HG03439 (cell line): Measurements from ENCODE around the gene FAS.
"Not testable (repeated sequence)": the region's sequence is repeated elsewhere in the genome, so short reads cannot be mapped to it uniquely, and the experiment has no call there.

ENCODE experiments used
- ATAC-seq: cut with Tn5 transposase; IDR thresholded peaks from one replicate; pipeline ENCODE4 v1.9.1; 2021; ENCODE audit warnings: mild to moderate bottlenecking, moderate library complexity; ENCODE audit not compliant: unreplicated experiment

FAS gene

DNA sequence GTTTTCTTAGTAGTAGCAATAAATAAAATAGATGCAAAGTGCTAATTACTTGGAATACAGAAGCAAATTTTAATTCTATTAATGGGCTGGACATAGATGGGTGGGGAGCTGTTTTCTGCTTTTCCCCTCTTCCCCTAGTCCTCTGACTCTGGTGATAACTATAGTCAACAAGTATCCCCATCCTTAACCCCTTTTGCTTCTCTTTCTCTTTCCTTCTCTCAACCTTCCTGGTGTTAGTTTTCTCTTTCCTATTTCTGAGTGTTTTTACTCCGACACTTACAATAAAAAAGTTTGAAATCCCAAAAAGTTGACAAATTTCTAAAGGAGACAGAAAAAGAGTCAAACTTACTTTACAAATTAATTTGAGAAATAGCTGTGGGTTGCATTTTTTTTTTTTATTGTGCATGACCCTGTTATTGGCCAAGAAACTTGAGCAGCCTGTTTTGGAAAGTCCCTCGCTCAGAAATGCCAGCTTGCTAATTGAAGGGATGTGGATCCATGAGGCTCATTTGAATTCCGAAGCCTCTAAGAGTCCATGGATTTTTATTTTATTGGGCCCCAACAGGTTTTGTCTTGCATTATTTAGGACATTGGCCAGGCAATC lies 2.4 kb downstream of the FAS start:
- ATAC-seq, result no peak

DNA sequence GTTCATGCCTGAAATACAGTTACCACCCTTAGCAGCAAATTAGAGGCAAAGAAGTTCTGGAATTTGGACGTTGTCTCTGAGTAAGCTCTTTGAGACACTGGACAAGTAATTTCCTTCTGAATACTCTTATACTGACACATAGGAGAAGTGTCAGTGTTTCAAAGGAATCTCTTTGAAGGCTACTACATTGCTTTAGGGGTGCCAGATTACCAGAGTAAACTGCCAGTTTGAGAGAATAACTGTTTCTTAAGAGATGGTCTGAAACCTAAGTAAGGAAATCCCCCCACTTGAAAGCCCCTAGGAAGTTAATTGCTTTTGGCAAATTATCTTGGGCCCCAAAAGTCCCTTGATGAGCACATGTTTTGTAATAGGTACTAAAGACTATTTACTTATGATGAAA lies 3.4 kb downstream of the FAS start:
- no peak for ATAC-seq

DNA sequence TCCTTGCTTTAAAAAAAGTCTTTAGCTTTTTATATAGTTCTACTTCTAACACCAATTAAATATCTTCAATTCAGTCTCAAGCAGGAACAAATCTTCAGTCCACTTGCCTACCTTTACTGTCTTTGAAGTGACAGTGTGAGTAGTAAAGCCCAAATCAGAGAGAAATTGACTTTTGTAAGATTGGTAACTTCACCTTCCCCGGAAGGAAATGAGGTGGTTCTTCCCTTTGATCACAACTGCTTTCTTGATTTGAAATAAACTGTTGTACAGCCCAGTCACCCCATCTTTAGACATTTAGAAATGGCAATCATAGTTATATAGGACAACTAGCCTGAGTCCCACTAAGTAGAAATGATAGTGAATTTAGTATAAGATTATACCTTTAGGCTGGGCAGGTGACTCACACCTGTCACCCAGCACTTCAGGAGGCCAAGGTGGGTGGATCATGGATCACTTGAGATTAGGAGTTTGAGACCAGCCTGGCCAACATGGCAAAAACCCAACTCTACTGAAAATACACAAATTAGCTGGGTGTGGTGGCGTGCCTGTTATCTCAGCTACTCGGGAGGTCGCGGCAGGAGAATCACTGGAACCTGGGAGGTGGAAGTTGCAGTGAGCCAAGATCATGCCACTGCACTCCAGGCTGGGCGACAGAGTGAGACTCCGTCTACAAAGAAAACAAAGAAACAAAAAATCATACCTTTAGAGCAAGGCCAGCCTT lies 4.7 kb downstream of the FAS start:
- no peak for ATAC-seq

DNA sequence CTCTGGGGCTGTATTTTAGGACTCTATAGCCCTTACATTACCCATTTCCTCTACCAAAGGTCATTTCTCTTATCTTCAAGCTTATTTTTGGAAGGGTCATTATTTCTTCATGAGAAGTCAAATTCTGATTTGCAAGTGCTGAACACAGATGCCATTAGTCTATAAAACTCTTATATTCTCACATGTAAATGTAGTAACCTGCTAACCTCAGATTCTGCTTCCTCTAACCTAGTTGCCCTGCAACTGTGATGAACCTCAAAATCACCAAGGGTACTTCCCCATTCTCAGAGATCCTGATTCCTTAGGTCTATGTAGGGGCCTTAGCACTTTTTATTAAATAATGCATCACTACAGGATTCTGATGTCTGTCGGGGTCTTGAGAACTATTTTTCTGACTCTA lies 6.3 kb downstream of the FAS start:
- peak; percentile 34 for ATAC-seq

DNA sequence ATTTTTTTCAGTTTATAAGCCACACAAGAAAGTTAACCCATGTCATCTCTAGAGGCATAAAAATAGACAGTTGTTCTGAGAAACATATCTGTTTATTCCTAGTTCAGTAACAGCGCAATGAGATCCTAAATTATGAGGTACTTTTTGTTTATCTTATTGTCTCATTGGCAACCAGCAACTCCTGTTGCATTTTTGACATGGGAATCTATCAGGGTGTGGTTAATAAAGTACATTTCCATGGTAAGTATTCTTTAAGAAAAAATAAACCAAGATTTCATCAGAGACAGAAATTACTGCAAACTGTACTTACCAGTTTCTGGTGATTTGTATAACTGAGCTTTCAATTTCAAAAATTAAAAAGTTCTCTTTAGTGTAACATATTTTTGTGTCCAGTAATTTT lies 9.0 kb downstream of the FAS start:
- ATAC-seq, result no peak

DNA sequence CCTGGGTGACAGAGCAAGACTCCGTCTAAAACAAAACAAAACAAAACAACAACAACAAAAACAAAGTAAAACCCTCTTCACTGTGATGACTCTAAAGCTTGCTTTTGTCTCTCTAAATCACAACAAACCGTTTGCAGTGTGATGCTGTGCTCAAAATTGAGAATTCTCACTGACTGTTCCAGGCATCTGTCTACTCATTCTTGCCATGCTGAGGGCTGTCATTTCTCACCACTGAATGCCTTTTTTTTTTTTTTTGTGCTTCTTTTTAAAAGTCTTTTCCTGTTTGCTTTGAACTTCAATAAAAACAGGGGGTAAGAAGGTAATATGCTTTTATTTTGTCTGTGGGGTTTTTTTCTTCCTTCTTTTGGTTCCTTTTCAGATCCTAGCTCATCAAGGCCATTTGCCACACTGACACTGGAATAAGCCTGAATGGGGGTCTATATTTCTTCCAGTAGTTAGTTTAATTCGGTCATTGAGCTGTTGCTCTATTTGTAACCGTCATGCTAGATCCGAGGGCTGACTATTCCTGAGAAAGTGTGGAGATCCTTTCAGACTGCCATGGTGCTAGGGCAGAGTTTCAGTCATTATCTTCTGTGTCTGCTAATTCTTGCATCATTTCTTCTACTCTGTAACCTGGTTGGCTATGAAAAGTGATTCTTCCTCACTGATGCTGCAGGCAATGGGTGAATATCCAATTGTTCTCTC lies 10.6 kb downstream of the FAS start:
- ATAC-seq, result no peak

DNA sequence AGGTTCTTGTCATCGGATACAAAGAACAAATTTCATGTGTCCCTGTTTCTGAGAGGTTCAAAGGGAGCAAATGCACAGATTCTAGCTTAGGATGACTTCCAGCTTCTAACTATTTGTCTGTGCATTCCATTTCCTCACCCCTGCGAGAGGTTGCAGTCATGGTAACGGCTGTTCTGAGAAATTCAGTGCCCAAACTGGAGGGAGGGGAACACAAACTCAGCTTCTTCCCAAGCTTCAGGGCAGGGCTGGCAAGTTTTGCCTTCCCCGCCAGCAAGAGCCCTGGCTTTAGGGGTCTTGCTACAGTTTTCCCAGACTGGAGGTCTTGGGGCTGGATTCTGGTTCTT lies 11.1 kb downstream of the FAS start:
- ATAC-seq, result no peak

DNA sequence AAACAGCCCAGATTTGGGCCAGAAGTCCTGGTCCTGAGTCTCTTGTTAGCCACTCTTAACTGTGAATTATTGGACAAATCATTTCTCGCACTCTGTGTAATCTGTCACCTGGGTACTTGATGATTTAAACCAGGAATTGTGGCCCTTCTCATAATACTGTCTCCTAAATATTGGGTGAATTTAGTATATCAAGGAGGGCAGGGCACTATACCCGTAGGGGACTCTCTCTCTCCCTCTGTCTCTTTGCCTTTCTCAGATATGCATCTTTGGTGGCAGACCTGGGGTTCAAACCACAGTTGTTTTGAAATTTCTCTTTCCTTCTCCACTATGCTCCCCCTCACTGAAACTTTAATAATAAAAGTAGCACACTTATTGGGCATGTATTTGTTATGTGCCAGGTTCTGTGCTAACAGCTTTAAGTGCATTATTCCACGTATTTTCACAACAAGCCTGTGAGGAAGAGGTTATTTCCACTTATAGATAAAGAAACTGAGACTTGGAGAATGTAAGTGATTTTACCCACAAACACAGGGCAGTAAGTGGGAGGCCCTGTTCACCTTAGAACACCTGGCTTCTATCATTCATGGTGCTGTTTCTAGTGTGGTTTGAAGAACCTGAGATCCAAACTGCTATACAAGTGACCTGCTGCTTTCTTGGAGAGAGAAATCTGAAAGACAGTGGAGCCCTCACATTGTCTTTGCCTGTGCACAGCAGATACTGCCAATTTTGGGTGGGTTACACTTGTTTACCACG lies 11.8 kb downstream of the FAS start:
- ATAC-seq, result no peak

DNA sequence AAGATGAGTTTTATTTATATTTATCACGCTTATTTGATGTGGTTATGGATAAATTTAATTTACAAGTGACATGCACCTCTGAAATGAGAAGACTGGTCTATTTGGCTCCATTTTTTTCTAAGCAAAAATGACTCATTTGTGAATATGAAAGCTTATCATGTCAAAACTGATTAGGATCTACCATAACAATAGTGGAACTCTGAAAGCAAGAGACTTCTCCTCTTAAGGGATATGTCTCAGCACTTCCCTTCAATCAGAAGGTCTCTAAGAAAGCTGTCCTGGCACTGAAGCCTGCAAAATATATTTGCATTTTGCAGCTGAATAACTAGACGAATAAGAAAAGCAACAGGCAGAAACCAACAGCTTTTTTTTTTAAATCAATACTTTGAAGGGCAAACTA lies 12.7 kb downstream of the FAS start:
- ATAC-seq, result no peak

DNA sequence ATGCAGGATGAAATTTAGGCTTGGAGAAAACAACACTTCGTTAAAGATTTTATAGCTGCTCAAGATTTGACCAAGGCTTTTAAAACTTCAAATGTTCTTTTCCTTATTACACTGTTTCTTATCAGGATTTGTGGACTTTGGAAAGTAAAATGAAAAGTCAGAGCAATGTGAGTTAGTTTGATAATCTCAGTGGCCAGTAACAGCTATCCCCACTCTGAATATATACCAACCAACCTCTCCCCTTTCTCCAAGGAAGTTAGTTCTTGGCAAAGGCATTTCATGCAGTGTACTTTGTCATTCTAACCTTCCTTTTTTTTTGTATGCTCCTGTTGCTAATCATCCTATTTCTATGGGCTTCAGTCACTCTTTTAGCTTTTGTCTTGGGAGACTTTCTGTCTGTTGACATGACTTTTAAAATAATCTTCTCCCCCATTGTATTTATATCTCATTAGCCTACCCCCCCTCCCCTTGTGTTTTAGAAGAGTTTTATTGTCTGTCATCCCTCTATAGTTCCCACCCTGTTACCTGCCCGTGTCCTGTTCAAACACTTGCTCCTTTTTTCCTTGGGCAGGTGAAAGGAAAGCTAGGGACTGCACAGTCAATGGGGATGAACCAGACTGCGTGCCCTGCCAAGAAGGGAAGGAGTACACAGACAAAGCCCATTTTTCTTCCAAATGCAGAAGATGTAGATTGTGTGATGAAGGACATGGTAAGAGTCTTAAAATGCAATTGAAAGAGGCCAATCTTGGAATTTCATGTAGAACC lies 16.7 kb downstream of the FAS start:
- ATAC-seq, result no peak

DNA sequence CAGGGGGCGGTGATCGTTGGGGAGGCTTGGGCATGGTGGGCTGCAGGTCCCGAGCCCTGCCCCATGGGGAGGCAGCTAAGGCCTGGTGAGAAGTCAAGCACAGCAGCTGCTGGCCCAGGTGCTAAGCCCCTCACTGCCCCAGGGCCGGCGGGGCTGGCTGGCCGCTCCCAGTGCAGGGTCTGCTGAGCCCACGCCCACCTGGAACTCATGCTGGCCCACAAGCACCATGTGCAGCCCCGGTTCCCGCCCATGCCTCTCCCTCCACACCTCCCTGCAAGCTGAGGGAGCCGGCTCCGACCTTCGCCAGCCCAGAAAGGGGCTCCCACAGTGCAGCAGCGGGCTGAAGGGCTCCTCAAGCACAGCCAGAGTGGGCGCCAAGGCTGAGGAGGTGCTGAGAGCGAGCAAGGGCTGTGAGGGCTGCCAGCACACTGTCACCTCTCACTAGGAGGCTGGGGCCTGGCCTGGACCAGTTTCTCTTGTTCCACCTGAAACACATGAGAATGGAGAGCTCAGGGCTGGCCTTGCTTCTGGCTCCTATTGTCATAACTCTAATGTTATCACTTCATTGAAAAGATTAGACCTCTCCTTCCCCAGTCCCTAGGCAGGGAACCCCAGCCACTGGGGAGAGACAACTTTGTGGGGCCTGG lies 28.2 kb downstream of the FAS start:
- not testable (repeated sequence) for ATAC-seq

DNA sequence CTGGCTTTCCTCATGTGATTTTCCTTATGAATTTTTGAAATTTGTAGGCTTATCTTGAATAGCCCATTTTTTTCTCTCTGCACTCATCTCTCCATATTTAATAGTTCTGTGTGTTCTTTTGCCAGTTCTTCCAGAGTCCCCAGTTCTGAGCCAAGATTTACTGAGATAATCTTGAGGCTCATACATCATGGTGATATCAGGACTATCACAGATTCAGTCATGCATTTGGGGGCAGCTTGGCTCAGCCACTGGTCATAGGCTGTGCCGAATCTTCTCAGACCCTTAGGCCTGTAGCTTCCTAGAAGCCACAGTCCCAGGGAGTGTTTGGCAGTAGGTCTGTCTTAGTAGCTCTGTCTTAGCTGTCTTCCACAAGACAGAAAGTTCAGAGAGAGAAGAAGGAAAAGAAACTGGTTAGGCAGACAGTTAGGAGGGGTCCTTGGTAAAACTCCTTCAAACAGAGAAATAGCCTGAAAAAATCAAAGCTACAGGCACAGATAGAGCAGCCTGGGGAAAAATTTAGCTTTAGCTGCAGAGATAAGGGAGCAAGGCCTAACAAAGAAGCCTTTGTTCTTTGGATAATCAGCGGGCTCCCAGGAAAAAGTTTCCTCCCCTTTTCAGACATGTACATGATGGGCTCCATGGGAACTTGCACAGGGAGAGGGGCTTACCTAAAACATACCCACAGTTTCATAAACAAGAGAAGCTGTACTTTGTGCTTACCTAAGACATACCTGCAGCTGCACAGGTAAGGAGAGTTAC lies 29.1 kb downstream of the FAS start:
- ATAC-seq, result no peak

DNA sequence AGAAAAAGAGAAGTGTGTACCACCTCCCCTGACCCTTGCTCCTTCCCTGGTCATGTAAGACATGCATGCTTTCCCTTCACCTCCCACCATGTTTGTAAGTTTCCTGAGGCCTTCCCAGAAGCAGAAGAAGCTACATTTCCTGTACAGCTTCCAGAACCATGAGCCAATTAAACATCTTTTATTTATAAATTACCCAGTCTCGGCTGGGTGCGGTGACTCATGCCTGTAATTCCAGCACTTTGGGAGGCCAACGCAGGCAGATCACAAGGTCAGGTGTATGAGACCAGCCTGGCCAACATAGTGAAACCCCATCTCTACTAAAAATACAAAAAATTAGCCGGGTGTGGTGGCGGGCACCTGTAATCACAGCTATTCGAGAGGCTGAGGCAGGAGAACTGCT lies 30.9 kb downstream of the FAS start:
- not testable (repeated sequence) for ATAC-seq

DNA sequence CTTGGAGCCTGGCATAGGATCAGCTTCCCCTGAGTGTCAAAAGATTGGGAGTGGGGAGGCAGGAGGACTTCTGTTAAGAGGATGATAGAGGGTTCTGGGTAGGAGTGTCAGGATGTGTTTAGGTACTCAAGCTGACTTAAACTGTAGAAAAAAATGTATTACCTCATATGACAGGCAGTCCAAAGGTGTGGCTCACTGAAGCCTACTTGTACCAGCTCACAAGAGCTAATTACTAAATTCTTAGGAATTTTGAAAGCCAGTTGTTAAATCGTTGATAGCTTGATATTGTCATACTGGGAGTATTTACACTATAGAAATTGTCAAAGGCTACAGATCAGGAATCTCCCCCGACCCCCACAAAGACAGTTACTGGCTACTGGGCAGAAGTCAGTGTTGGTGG lies 32.1 kb downstream of the FAS start:
- no peak for ATAC-seq

DNA sequence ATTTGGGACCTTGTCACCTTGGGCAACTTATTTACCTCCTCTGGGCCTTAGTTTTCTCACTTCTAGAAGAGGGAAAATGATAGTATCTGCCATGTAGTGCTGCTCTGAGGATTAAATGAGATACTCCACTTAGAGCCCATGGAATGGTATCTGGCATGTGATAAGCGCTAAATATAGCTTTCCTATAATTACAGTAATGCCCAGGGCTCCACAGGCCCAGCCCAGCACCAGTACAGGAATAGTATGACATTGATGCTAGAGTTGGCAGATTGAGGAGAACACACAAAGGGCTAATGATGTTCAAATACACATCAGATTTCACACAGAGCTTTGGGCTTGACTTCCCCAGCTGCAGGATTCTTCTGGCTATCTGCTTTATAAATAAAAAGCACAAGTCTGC lies 34.9 kb downstream of the FAS start:
- no peak for ATAC-seq

DNA sequence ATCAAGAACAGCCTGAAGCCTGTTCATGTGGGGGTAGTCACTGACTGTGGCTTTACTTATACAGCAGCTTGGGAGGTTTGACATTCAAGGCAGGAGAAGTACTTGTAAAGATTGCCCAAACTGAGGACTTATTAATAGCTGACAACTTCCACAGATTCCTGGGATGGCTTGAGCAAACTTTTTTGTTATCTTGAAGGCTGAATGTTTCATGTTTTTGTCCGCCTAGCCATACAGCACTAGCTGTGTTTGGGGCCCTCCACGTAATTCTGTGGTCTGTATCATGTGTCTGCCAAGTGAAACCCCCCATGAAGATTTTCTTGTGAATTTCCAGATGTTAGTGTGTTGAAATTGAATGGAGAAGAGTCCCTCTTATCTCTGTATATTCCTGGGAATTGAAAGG lies 38.6 kb downstream of the FAS start:
- ATAC-seq, result no peak

DNA sequence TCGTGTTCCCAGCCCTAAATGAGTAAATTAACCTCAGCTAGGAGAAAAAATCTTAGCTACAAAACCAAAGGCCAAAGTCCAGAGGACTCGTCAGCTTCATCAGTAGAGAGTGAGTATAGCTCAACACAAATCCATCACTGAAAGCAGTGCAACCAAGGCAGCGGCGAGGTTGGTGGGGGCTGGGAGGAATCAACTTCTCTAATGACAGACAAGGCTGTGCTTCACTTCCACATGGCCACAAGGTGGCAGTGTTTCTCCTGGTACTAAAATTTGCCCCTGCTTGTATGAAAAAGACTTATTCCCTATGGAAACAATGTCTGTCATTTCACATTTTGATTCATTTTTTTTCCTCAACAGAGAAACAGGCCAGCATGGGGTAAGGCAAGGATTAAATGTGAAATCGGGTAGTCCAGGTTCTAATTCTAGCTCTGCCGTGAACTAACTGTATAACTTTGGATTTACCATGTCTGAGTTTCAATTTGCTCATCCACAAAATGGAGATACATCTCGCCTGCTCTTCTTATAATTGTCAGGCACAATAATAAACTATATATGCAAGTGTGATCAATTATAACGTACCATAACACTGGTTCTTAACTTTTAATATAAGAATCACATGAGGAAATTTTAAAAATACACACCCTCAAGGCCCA lies 39.3 kb downstream of the FAS start:
- no peak for ATAC-seq

DNA sequence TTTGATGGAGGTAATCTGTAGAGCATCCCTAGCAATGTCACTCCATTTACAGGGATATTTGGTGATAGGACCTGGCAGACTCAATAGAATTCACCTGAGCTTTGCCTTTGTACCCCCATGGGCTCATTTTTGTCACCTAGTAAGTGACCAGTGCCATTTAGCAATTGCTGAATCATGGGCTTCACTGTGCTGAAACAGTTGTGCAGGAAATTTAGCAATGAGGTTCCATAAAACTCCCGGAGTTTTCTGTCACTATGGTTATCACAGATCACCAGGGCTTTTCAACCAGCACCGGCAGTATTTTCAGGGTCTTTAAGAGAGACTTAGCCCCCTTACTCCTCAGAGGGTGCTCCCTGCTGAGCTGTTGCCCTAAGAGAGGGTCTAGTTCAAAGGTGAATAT lies 40.2 kb downstream of the FAS start:
- no peak for ATAC-seq

DNA sequence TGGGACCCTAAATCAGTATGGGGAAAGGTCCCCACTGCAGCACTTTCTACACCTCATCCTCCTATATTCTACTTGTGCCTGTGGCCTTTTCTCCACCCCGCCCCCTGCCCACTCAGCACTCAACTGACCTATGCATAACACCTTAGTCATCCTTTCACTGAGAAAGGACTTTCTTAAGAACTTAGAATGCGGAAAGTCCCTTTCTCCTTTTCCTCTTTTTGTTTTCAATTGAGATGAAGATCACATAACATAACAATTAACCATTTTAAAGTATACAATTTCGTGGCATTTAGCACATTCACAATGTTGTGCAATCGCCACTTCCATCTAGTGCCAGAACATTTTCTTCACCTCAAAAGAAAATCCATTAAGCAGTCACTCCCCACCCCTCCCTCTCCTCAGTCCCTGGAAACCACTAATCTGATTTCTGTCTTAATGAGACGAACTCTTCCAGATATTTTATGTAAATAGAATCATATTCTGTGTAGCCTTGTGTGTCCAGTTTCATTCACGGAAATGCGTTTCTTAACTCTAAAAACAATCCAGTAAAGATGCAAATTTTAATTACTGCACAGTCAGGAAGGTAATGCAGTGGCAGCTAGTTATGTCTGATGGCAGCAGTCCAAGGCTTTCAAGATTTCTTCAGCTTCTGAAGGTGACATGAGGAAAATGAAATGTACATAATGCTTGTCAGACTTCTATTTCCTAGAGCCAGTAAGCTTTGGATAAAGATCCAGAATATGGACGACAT lies 41.7 kb downstream of the FAS start:
- ATAC-seq, result no peak
